Spleen (tissue), 11 donors: ENCODE data around the gene TRAF4. TPM values are rescaled to one million over a fixed set of nuclear protein-coding genes. Genes with fewer than 3 reads are reported as not detected.

Experiments
- DNase-seq: peaks from one replicate; pipeline ENCODE4 v3.0.0-alpha.2; 2020
- H3K27ac ChIP-seq, 8 donors: fragments of 200-600 bp; sonication (generic) in 7 of 8; 1 replicate in 4 of 8; 2 replicates in 4 of 8; pipeline versions ENCODE4 v1.5.0 to v1.8.0; 2016 to 2021; ENCODE audit warnings: inconsistent platforms in 4 of 8, mild to moderate bottlenecking in 4 of 8, moderate library complexity in 1 of 8
- H3K27me3 ChIP-seq, 7 donors: fragments of 200-600 bp; sonication (generic) in 6 of 7; replicated peaks in 1 of 7; 1 replicate in 4 of 7; 2 replicates in 3 of 7; pipeline versions ENCODE4 v1.5.0 to v1.8.0; 2016 to 2021; ENCODE audit warnings: inconsistent platforms in 3 of 7, mild to moderate bottlenecking in 1 of 7
- H3K36me3 ChIP-seq, 6 donors: fragments of 200-600 bp; sonication (generic) in 5 of 6; 1 replicate in 4 of 6; 2 replicates in 2 of 6; pipeline versions ENCODE4 v1.5.0 to v1.8.0; 2016 to 2021; ENCODE audit warnings: inconsistent platforms in 2 of 6
- H3K4me1 ChIP-seq, 6 donors: fragments of 200-600 bp; sonication (generic) in 5 of 6; 1 replicate in 3 of 6; 2 replicates in 3 of 6; pipeline versions ENCODE4 v1.5.0 to v1.8.0; 2016 to 2021; ENCODE audit warnings: inconsistent platforms in 3 of 6
- H3K4me3 ChIP-seq, 8 donors: fragments of 200-600 bp; sonication (generic) in 7 of 8; 1 replicate in 4 of 8; 2 replicates in 4 of 8; pipeline versions ENCODE4 v1.5.0 to v1.8.0; 2016 to 2021; ENCODE audit warnings: inconsistent platforms in 4 of 8, mild to moderate bottlenecking in 4 of 8, moderate library complexity in 2 of 8
- H3K9me3 ChIP-seq, 8 donors: fragments of 200-600 bp; sonication (generic) in 7 of 8; 1 replicate in 4 of 8; 2 replicates in 4 of 8; pipeline versions ENCODE4 v1.5.0 to v1.8.0; 2016 to 2021; ENCODE audit warnings: inconsistent platforms in 4 of 8
- POLR2A ChIP-seq, 3 donors: fragments of 450-650 bp; IDR thresholded peaks; one replicate each; pipeline ENCODE4 v1.5.1; 2017; ENCODE audit warnings: antibody characterized with exemption in 3 of 3, mild to moderate bottlenecking in 1 of 3
- POLR2AphosphoS5 ChIP-seq, 3 donors: sonication (generic); formaldehyde crosslinking; IDR thresholded peaks; one replicate each; pipeline ENCODE4 v1.5.1; 2017; ENCODE audit warnings: antibody characterized with exemption in 3 of 3
- WGBS, 5 donors: extraction: QIAGEN DNeasy Blood & Tissue Kit in 3 of 5; methylation state at CpG; one replicate each; pipeline versions ENCODE4 v1.1.5 to v1.1.7; 2013 to 2018; 5-methylcytosine and 5-hydroxymethylcytosine counted together
- intact Hi-C: fragments of 100-400 bp; cut with DNase I; formaldehyde crosslinking; loops from one replicate; pipeline ENCODE4 v1.15.0; 2023; ENCODE audit warnings: low total_unique reads
- polyA plus RNA-seq, 3 donors: library from polyadenylated mRNA; stranded (reverse); fragments of 200-250 nt; gene quantifications; one replicate each; pipeline ENCODE4 v1.2.1, GENCODE V29; 2013
- total RNA-seq, 7 donors: library from RNA; depleted of rRNA in 3 of 7; stranded (reverse); fragments of >200 nt in 3 of 7; fragmentation: NEBNext Ultra II Directional in 4 of 7; extraction: Animal tissue kit (Norgen Biotek cat#: 25700) in 4 of 7; gene quantifications; one replicate each; pipeline versions ENCODE4 v1.1.0 to v1.2.1, GENCODE V29; 2016 to 2021
- TF ChIP-seq, protein P1 (sequence below), 11 experiments: fragments of 200-600 bp in 7 of 11; fragments of 450-650 bp in 4 of 11; sonication (generic) in 4 of 11; IDR thresholded peaks in 8 of 11; conservative IDR thresholded peaks in 3 of 11; 1 replicate in 7 of 11; 2 replicates in 4 of 11; pipeline versions ENCODE4 v1.4.0 to v1.8.0; 2016 to 2021; ENCODE audit warnings: antibody characterized with exemption in 11 of 11, inconsistent platforms in 4 of 11, mild to moderate bottlenecking in 1 of 11
- donor health status: healthy with polysubstance abuse.
- donor health status: DM: no; HTN: no; CAD: no; lungs with moderate emphysema.
- donor health status: DM: no; HTN: no; CAD: no.
- donor health status: Bipolar disorder and iron deficiency.
- donor health status: healthy.
- donor health status: DM: no; HTN: no; CAD: no.
- donor health status: DM: yes; HTN: yes; CAD: no.

The TRAF4 gene
- total and polyA plus RNA-seq, 10 donors = 19.8 to 75.5 (median 34.2) TPM

GRCh38 chr17:28738680-28739384, 5.0 kb upstream of the TRAF4 start:
- peak; percentile 83 for DNase-seq
- H3K27me3 ChIP-seq = no peaks in the 10 kb centered on the region
- peak; percentile 5 to 76 (median 54) for TF ChIP-seq POLR2AphosphoS5 (IDR thresholded peaks at IDR 0.05)
- TF ChIP-seq POLR2A (IDR thresholded peaks at IDR 0.05) = no peak
- H3K4me1 ChIP-seq = peaks cover 9 to 81% (median 54%) of the 10 kb centered on the region in 6 donors
- intact Hi-C loops = no loop called here
- H3K4me3 ChIP-seq = peak overlapping the region in 1 of 8 donors; percentile 4
- H3K9me3 ChIP-seq = no peaks in the 10 kb centered on the region
- H3K27ac ChIP-seq = peak overlapping the region in 7 of 8 donors; percentile 0 to 96 (median 66)
- 45 to 68% (median 64%) methylated on average over 9 to 10 of the region's 10 CpGs for WGBS, 5 donors
- peaks cover 0 to 26% (median 2%) of the 10 kb centered on the region in 6 donors for H3K36me3 ChIP-seq

GRCh38 chr17:28740406-28741357, 3.1 kb upstream of the TRAF4 start:
- 47 to 79% (median 72%) methylated on average over 10 of the region's 10 CpGs for WGBS, 5 donors

GRCh38 chr17:28741358-28742349, 2.2 kb upstream of the TRAF4 start:
- intact Hi-C loops = no loop called here
- no peaks in the 10 kb centered on the region for H3K9me3 ChIP-seq
- peaks cover 0 to 9% (median 0%) of the 10 kb centered on the region in 6 donors for H3K36me3 ChIP-seq
- peak; percentile 85 for DNase-seq
- TF ChIP-seq POLR2A (IDR thresholded peaks at IDR 0.05) (no peak), POLR2AphosphoS5 (IDR thresholded peaks at IDR 0.05) (peak in 2 of 3 donors; percentile 60 to 71)
- WGBS, 5 donors = 45 to 55% (median 50%) methylated on average over 18 to 19 of the region's 19 CpGs
- H3K27ac ChIP-seq = peak overlapping the region in 7 of 8 donors; percentile 20 to 96 (median 94)
- H3K27me3 ChIP-seq = peaks cover 0 to 14% (median 0%) of the 10 kb centered on the region in 7 donors
- peaks cover 20 to 95% (median 81%) of the 10 kb centered on the region in 6 donors for H3K4me1 ChIP-seq
- H3K4me3 ChIP-seq = peak overlapping the region in 1 of 8 donors; percentile 7

More at GRCh38 chr17:28740406-28741357, 3.1 kb upstream of the TRAF4 start:
- Histone ChIP-seq H3K27ac (peak overlapping the region in 6 of 8 donors; percentile 20 to 96 (median 94)), H3K36me3 (peaks cover 0 to 9% (median 0%) of the 10 kb centered on the region in 6 donors), H3K4me3 (peak overlapping the region in 1 of 8 donors; percentile 7), H3K27me3 (peaks cover 0 to 14% (median 0%) of the 10 kb centered on the region in 7 donors), H3K9me3 (no peaks in the 10 kb centered on the region), H3K4me1 (peaks cover 10 to 85% (median 71%) of the 10 kb centered on the region in 6 donors)
- DNase-seq = peak; percentile 69
- intact Hi-C loops = no loop called here
- TF ChIP-seq, protein P1, sequence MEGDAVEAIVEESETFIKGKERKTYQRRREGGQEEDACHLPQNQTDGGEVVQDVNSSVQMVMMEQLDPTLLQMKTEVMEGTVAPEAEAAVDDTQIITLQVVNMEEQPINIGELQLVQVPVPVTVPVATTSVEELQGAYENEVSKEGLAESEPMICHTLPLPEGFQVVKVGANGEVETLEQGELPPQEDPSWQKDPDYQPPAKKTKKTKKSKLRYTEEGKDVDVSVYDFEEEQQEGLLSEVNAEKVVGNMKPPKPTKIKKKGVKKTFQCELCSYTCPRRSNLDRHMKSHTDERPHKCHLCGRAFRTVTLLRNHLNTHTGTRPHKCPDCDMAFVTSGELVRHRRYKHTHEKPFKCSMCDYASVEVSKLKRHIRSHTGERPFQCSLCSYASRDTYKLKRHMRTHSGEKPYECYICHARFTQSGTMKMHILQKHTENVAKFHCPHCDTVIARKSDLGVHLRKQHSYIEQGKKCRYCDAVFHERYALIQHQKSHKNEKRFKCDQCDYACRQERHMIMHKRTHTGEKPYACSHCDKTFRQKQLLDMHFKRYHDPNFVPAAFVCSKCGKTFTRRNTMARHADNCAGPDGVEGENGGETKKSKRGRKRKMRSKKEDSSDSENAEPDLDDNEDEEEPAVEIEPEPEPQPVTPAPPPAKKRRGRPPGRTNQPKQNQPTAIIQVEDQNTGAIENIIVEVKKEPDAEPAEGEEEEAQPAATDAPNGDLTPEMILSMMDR (IDR thresholded peaks at IDR 0.05 in 8 of 11, conservative IDR thresholded peaks at IDR 0.05 in 3 of 11) = no peak
- no peak for TF ChIP-seq POLR2AphosphoS5 (IDR thresholded peaks at IDR 0.05)
- TF ChIP-seq POLR2A (IDR thresholded peaks at IDR 0.05) = no peak

DNA sequence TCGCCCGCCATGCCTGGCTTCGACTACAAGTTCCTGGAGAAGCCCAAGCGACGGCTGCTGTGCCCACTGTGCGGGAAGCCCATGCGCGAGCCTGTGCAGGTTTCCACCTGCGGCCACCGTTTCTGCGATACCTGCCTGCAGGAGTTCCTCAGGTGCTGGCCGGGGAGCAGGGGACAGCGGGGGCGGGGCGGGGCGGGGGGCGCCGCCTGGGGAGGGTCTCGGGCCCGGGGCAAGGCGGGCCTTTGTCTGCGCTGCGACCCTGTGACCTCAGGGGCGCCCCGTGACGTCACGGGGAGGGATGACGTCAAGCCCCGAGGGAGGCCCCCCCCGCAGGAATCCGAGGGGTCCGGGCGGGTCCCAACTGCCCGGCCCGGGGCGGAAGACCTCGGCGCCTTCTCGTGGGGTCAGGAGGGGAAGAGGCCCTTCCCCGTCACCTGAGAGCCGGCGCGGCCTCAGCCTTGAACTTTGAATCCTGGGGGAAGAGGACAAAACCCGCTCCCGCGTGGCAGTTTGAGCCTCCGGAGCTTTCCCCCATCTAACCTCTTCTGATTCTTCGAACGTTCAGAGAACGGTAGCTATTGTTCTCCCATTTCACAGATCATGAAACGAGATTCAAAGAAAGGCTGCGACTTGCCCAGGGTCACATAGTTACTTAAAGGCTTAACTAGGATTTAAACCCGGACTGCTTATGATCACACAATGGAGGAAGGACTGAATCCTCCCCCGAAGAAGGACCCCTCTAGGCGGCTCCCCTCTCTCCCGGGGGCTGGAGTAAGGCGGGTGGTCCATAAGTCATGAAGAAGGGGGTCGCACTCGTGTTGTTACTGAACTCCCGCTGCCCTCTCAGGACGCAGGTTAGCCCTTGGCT, 527 bp downstream of the TRAF4 start:
- peaks cover 0 to 14% (median 0%) of the 10 kb centered on the region in 7 donors for H3K27me3 ChIP-seq
- peak overlapping the region; percentile 81 to 96 (median 93) for H3K27ac ChIP-seq
- intact Hi-C loops = no loop called here
- no peak for TF ChIP-seq POLR2A (IDR thresholded peaks at IDR 0.05)
- TF ChIP-seq POLR2AphosphoS5 (IDR thresholded peaks at IDR 0.05) = no peak
- TF ChIP-seq, protein P1 (IDR thresholded peaks at IDR 0.05 in 8 of 11, conservative IDR thresholded peaks at IDR 0.05 in 3 of 11) = no peak
- H3K9me3 ChIP-seq = no peaks in the 10 kb centered on the region
- peaks cover 0 to 27% (median 23%) of the 10 kb centered on the region in 6 donors for H3K36me3 ChIP-seq
- peak; percentile 89 for DNase-seq
- peaks cover 25 to 98% (median 82%) of the 10 kb centered on the region in 6 donors for H3K4me1 ChIP-seq
- whole genome bisulfite sequencing, 5 donors = 1 to 3% (median 1%) methylated on average over 21 to 61 of the region's 61 CpGs
- peak overlapping the region; percentile 60 to 91 (median 70) for H3K4me3 ChIP-seq
